Endodermal cell (in vitro differentiated cells): ENCODE results near the gene S100A4. TPM values are rescaled to one million over a fixed set of nuclear protein-coding genes. Genes with fewer than 3 reads are reported as not detected.

Experiments used
- DNase-seq: peaks from one replicate; pipeline ENCODE4 v3.0.0-alpha.2; 2017
- H3K27ac ChIP-seq: 2 replicates; pipeline ENCODE4 v1.5.1; 2013; ENCODE audit warnings: mild to moderate bottlenecking, low read depth, low read length, moderate library complexity
- H3K27me3 ChIP-seq: 2 replicates; pipeline ENCODE4 v1.6.1; 2013; ENCODE audit warnings: mild to moderate bottlenecking, low read length, moderate library complexity; ENCODE audit not compliant: insufficient read depth, control insufficient read depth, poor library complexity, severe bottlenecking
- H3K36me3 ChIP-seq: 2 replicates; pipeline ENCODE4 v1.7.0; 2013; ENCODE audit warnings: mild to moderate bottlenecking, low read length, moderate library complexity; ENCODE audit not compliant: control insufficient read depth, insufficient read depth
- H3K4me1 ChIP-seq: one replicate; pipeline ENCODE4 v1.7.0; 2013; ENCODE audit warnings: low read length; ENCODE audit not compliant: control insufficient read depth, insufficient read depth
- H3K4me3 ChIP-seq: 2 replicates; pipeline ENCODE4 v1.5.1; 2013; ENCODE audit warnings: mild to moderate bottlenecking, low read length, moderate library complexity
- H3K9ac ChIP-seq: 2 replicates; pipeline ENCODE4 v1.6.1; 2013; ENCODE audit warnings: mild to moderate bottlenecking, low read length, moderate library complexity; ENCODE audit not compliant: poor library complexity, severe bottlenecking; ENCODE audit errors: extremely low read depth
- H3K9me3 ChIP-seq: 2 replicates; pipeline ENCODE4 v1.6.1; 2013; ENCODE audit warnings: mild to moderate bottlenecking, low read length, moderate library complexity; ENCODE audit not compliant: control insufficient read depth
- H3K27ac Mint-ChIP-seq: 2 replicates; pipeline ENCODE4 v1.8.0; 2020; ENCODE audit warnings: mixed read lengths
- H3K27me3 Mint-ChIP-seq: 2 replicates; pipeline ENCODE4 v1.8.0; 2021; ENCODE audit warnings: mild to moderate bottlenecking, mixed read lengths; ENCODE audit not compliant: insufficient read depth
- H3K36me3 Mint-ChIP-seq: 2 replicates; pipeline ENCODE4 v1.8.0; 2020; ENCODE audit warnings: low read depth, mixed read lengths
- H3K4me1 Mint-ChIP-seq: 2 replicates; pipeline ENCODE4 v1.8.0; 2020; ENCODE audit warnings: mixed read lengths
- H3K4me3 Mint-ChIP-seq: 2 replicates; pipeline ENCODE4 v1.8.0; 2020; ENCODE audit warnings: mild to moderate bottlenecking, moderate library complexity, mixed read lengths
- H3K9me3 Mint-ChIP-seq: 2 replicates; pipeline ENCODE4 v1.8.0; 2020; ENCODE audit warnings: mild to moderate bottlenecking, mixed read lengths
- WGBS, 2 experiments: methylation state at CpG; one replicate each; pipeline versions ENCODE4 v1.1.5 to v1.1.7; 2013; ENCODE audit warnings: missing lambda C conversion rate in 2 of 2, mixed read lengths in 1 of 2; ENCODE audit not compliant: insufficient coverage in 1 of 2, insufficient read length in 1 of 2; 5-methylcytosine and 5-hydroxymethylcytosine counted together
- total RNA-seq, 2 donors: library from RNA; stranded (reverse); fragmentation: NEBNext Ultra II Directional in 1 of 2; extraction: Animal tissue kit (Norgen Biotek cat#: 25700) in 1 of 2; gene quantifications; 2 replicates in 1 of 2; 3 replicates in 1 of 2; pipeline ENCODE4 v1.2.1, GENCODE V29; 2021
- TF ChIP-seq, protein P1 (sequence below): fragments of 200-600 bp; sonication (generic); conservative IDR thresholded peaks from 2 replicates; pipeline ENCODE4 v1.5.0; 2021; ENCODE audit warnings: antibody characterized with exemption, mild to moderate bottlenecking

Gene S100A4
- total RNA-seq, 2 donors from 2014 or later = 4.9 to 6.2 TPM

- Histone ChIP-seq H3K27me3 (no peaks in the 10 kb centered on the region), H3K9ac (no peak overlapping the region), H3K9me3 (peaks cover 8% of the 10 kb centered on the region), H3K4me1 (peaks cover 6% of the 10 kb centered on the region), H3K36me3 (no peaks in the 10 kb centered on the region), H3K27ac (no peak overlapping the region), H3K4me3 (no peak overlapping the region)
- Mint-ChIP-seq H3K36me3 (peaks cover 3% of the 10 kb centered on the region), H3K9me3 (peaks cover 29% of the 10 kb centered on the region), H3K4me1 (peaks cover 22% of the 10 kb centered on the region), H3K27ac (no peak overlapping the region), H3K4me3 (no peak overlapping the region), H3K27me3 (peaks cover 7% of the 10 kb centered on the region)
- WGBS, 2 experiments = 97 to 100% methylated on average over 2 to 3 of the region's 3 CpGs
- TF ChIP-seq, protein P1, sequence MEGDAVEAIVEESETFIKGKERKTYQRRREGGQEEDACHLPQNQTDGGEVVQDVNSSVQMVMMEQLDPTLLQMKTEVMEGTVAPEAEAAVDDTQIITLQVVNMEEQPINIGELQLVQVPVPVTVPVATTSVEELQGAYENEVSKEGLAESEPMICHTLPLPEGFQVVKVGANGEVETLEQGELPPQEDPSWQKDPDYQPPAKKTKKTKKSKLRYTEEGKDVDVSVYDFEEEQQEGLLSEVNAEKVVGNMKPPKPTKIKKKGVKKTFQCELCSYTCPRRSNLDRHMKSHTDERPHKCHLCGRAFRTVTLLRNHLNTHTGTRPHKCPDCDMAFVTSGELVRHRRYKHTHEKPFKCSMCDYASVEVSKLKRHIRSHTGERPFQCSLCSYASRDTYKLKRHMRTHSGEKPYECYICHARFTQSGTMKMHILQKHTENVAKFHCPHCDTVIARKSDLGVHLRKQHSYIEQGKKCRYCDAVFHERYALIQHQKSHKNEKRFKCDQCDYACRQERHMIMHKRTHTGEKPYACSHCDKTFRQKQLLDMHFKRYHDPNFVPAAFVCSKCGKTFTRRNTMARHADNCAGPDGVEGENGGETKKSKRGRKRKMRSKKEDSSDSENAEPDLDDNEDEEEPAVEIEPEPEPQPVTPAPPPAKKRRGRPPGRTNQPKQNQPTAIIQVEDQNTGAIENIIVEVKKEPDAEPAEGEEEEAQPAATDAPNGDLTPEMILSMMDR = no peak
- no peak for DNase-seq
Measured at GRCh38 chr1:153573351-153573750, 27.7 kb upstream of the S100A4 start.

GRCh38 chr1:153572569-153573015 is 27.0 kb upstream of the S100A4 start:
- DNase-seq = peak; percentile 90
- TF ChIP-seq, protein P1 = peak; percentile 88

DNA sequence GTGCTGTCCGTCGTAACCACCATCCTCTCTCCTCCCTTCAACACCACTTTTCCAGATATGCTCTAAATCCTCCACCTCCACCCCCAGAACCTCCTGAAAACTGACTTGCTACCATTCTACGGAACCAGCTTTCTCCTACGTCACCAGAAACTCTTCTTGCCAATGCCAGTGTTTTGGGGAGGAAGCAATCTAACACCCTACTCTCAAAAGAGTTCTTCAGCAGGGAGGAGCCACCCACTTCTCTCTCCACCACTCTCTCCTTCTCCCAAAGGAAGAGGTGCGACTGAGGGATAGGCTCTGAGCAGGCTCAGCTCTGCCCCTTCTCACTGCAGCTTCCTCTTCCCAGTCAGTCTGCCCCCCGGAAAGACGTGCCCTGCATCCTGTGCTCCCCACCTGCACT is 26.1 kb upstream of the S100A4 start:
- Histone ChIP-seq H3K9me3 (peaks cover 8% of the 10 kb centered on the region), H3K4me1 (peaks cover 7% of the 10 kb centered on the region), H3K4me3 (no peak overlapping the region), H3K27ac (no peak overlapping the region), H3K27me3 (no peaks in the 10 kb centered on the region), H3K9ac (no peak overlapping the region), H3K36me3 (no peaks in the 10 kb centered on the region)
- peaks cover 3% of the 10 kb centered on the region for H3K36me3 Mint-ChIP-seq
- H3K27ac Mint-ChIP-seq = no peak overlapping the region
- TF ChIP-seq, protein P1 = no peak
- H3K4me3 Mint-ChIP-seq = no peak overlapping the region
- H3K27me3 Mint-ChIP-seq = peaks cover 7% of the 10 kb centered on the region
- no peak for DNase-seq
- WGBS, 2 experiments = 89 to 93% methylated on average over 3 to 7 of the region's 7 CpGs
- peaks cover 20% of the 10 kb centered on the region for H3K4me1 Mint-ChIP-seq
- peaks cover 29% of the 10 kb centered on the region for H3K9me3 Mint-ChIP-seq

More at GRCh38 chr1:153572569-153573015, 27.0 kb upstream of the S100A4 start:
- no peaks in the 10 kb centered on the region for H3K36me3 ChIP-seq
- Mint-ChIP-seq H3K9me3 (peaks cover 29% of the 10 kb centered on the region), H3K4me3 (no peak overlapping the region), H3K36me3 (peaks cover 3% of the 10 kb centered on the region), H3K4me1 (peaks cover 22% of the 10 kb centered on the region), H3K27me3 (peaks cover 7% of the 10 kb centered on the region), H3K27ac (no peak overlapping the region)
- H3K27ac ChIP-seq = no peak overlapping the region
- H3K4me3 ChIP-seq = no peak overlapping the region
- H3K27me3 ChIP-seq = no peaks in the 10 kb centered on the region
- H3K9ac ChIP-seq = no peak overlapping the region
- 36 to 52% methylated on average over 3 of the region's 3 CpGs for WGBS, 2 experiments
- peaks cover 4% of the 10 kb centered on the region for H3K4me1 ChIP-seq
- H3K9me3 ChIP-seq = peaks cover 8% of the 10 kb centered on the region
